ENCODE measurements around the gene NUDT16.

Gene NUDT16

DNA sequence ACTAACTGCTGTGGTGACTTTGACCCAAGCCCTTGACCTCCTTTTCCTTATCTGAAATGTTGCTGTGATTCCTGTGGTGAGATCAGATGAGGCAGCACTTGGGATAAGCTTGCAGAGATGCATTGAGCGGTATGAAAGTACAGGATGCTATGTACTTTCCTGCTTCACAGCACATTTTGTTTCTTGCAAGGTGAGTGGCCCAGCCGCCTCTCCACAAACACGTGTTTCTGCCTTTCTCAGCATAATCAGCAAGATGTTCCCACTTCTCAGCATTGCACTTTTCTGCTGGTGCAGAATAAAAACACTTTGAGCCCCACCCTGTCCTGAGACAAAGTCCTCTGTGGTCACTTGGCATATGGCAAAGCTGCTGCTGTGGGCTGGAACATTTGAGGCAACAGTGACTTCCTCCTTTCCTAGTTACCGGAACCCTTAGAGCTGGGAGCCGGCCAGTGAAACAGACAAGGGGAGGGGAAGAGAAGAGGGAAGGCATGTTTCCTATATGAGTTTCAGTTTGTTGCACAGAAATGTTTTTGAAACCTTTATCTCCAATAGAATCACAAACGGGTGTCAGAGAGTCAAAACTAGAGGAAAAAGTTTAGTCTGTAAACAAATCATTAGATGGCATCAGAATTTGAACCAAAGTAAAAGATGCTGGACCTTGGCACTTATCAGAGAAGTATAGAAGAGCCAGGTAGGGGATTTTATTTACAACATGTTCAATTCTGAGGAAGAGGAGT is 5.0 kb downstream of the NUDT16 start:
- DNase-seq = no peak

DNA sequence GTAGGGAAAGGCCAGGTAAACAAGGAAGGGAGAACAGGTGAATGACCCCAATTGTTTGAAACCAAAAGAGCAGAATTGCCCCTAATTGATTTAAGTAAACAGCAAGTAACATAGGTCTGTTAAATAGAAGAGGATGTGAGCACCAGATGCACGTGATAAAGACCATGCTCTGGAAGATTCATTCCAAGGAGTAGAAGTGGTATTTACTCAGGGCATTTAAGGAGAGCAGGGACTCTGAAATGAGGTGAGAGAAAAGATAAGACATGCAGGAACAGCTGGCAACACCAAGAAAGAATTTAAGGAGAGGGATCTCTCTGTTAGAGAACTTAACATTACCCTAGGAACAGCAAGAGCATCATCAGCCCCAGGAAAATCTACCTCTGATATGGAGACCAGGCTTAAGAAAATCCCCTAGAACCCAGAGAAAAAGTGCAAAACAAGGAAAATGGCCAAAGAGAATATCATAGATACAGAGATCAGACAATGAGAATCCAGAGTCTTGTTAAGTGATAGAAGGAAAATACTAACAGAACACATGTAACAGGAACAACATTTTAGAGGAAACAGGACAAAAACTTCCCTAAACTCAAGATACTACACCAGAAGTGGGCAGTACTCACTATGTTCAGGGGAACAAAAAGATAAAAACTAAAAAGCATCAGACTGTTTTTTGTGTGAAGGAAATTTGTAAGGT is 6.4 kb downstream of the NUDT16 start:
- no peak for DNase-seq

DNA sequence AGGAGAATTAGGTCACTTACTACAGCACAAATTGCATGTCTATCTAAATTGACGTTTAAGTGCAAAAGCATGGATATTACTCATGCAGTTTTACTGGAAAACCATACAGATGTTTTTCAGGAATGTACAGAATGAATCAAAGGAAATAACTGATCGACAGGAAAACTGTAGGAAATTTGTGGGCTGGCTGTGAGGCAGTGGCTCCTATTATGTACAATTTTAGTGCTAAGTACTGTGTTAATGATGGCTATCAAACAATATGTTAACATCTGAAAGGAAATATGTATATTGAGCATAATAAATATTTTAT is 6.9 kb downstream of the NUDT16 start:
- no peak for DNase-seq

DNA sequence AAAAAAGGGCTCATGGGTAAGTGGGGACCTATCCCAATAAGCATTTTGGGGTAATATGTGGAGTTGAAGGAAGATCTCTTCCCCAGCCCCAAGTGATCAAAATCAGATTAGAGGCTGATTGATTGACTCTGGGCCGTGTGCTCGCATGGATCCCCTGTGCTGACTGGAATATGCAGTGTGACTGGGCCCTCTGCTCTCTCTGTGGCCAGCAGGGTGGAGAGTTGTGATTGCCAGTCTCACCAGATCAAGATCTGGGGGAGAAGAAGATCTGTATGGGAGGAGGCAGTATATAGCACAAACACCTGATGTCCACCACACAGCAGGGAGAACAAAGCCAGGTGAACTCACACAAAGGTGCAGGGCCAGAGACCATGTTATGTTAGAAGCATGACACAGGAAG is 8.8 kb downstream of the NUDT16 start:
- DNase-seq = no peak

DNA sequence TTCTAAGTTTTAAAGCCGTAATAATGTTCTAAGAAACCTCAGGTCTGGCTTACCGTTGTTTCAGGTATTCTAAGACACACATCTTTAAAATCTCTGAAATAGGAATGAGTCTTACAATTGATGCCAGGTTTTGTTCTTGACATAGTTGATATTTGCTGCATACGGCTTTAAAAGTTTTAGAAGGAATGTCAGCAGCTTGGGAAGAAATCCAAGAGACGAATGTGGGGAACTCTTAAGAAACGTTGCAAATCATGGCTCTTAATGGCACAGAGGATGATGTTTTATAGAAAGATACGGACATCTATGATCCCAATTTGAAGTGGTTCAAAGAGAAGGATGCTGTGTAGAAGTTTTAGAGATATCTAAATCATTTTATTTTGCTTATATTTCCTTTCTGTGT is 11.5 kb downstream of the NUDT16 start:
- no peak for DNase-seq

DNA sequence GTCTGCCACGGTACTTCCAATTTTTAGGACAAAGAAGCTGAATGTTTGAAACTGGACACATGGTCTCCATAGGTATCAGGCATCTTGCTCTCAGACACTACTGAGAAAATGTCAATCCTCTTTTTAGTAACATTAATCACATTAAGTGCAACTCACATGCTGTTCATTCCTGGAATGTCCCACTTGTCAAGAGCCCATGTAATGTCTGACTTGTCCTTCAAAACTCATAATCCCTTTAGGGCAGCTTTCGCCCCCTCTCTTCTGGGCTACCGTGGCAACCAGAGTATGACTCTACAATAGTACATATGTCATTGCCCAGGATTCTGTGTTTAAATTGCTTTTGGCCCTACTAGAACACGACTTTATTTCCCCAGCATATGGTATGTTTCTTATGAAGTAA is 12.3 kb downstream of the NUDT16 start:
- DNase-seq = no peak

DNA sequence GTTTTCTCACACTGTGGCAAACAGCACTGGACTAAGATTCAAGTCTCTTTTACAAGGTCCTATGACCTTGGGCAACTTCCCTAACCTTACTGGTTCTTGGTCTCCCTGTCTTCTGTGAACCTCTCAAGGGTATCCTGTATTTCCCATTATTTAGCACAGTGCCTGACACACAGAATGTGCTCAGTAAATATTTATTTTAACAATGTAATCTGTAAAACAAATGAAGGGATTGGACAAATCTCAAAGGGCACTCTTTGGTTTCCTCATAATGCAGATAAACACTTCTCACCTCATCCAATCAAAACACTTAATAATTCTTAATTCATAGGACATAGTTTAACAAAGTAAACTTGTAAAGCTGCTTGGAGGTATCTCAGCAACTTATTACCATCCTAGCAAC is 12.8 kb downstream of the NUDT16 start:
- DNase-seq = no peak

DNA sequence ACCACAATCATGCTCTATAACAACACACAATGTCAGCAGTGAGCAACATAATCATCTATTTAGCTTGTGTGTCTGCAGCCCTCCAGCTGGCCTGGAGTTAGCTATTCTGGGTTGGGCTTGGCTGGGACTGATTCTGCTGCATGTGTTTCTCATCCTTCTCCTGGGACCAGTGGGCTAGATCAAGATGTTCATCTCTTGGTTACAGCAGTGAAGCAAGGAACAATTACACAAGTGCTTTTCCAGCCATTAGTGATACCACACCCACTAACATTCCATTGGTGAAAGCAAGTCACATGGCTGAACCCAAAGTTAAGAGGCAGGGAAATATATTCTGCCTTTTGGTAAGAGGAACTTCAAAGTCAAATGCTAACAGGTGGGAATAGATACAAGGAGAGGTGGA is 14.6 kb downstream of the NUDT16 start:
- DNase-seq = no peak

DNA sequence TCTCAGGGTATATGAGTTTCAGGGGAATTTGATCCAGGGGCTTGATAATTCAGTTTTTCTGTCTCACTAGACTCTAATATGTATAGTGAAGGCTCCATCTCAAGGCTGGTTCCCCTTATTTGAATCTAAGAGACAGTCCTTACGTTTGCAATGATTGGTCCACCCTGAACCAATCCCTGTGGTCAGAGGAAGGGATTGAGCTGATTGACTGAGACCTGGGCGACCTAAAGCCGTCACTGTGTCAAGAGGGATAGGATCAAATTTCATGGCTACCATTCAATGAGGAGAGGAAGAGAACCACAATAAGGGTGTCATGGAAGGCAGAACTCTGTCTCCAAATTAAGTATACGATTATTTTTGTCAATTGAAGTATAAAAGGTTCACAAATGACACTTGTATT is 16.3 kb downstream of the NUDT16 start:
- DNase-seq = no peak

DNA sequence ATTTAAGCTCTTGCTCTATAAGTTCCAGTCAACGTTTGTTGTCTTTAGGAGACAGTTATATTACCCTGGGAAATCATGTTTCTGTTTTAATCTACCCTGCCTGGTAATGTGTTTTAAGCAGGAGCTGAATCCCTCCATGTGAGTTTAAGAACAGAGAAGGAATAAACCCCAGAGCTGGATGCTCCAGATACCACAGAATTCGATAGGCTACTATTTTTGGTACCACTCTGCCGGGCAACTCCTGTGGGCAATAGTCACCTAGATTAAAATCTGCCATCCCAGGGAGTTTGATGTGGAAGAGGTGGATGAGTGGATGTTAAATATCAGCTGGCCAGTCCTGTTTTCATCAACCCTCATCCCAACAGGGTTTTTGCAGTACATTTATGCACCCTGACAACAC is 20.4 kb downstream of the NUDT16 start:
- DNase-seq = no peak

DNA sequence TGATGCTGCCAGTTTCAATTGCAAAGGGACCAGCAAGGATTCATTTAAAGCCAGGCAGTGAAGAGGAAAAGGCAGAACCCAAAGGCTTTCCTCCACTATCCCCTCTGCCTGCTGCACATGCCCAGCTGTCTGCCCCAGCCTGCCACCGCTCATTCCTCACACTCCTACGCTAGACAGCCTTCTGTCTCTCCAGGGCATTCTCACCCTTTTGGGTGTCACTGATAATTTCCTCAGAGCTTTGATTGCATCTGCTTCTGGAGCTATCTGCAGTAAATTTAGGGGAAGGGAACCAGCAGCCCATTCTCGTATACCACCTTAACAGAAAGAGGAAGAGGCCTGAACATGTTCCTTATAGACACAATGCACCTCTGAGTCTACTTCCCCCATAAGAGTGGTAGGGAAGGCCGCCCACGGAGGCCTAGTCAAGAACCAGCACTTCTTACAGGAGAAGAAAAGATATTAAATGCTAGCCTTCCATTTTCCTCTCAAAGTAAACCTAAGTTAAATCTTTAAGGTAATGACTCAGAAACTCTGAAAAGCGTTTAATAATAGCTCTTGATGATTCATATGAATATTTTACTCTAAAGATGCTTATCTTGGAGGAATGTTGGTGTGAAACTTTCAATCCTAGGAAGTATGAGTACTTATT is 20.9 kb downstream of the NUDT16 start:
- no peak for DNase-seq

DNA sequence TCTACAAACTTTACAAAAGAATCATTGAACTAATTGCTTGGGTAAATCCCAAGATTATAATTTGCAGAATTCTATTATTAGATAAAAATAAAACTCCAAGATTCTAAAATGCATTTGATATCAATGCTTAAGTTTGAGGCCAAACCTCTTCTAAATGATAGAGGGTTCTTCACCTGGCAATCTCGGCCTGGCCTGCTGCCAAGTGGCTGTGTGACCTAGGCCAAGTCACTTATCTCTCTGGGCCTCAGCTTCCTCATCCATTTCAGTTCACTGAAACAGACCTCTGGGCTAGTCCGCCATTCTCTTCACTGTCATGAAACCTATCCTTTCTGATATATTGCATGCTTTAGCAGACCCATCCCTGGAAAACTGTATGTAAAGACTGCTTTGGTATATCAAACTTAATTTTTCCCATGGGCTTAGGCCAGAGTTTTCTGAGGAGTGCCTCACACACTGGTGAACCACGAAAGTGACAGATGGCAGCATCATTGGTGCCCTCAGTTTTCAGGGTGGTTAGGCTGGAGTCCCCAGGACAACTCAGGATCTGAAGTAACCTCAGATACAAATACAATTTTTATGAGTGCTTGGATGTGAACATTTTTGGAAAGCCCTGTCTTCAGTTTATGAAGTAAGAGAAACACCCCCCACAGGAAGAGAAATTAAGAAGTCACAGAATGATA is 21.8 kb downstream of the NUDT16 start:
- DNase-seq = no peak

DNA sequence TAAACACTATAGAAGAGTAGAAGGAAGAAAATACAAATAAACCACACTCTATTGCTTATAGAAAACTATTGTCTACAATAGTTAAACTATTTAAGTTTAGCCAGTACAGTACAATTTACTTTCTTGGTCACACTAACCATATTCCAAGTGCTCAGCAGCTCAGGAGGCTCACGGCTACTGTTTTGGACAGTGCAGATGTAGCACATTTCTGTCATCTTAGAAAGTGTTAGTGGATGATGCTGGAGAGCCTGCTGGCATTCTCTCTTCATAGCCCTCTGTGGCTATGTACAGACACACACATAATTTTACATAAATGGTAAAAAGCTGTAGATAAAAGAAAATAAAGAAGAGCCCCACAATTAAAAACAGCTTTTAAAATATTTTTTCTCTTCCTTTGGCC is 23.8 kb downstream of the NUDT16 start:
- DNase-seq = no peak

DNA sequence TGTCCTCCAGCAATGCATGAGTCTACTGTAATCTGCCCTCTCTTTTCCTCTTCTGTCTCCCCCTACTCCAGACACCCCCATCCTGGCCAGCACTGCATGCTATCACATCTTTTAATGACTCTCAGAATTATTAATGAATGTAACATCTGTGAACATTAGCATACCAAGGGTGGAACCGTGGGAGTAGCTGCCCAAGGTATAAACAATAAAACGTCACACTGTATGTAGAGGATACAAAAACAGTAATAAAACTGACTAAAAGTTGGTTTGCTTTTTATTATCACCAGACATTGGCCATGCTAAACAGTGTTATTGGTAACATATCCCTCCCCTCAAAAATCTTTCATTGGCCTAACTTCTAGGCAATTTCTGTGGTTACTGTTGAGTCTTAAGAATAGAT is 24.7 kb downstream of the NUDT16 start:
- DNase-seq = no peak

DNA sequence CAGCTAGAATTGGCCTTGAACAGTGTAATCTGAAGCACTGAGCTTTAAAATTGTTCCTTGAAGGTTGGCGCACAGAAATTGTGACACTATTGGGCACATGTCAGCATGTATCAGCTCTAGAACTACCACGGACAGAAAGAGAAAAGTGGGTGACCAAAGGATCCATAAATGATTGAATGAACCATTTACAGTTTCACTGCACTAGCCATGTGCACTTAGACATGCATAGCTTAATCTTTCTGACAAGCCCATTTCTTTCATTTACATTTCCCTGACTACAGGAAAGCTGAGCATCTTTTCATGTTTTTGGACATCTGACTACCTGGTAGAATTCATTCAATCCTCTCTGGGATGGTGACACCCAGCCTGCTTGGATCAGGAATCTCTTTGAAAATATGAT is 36.2 kb downstream of the NUDT16 start:
- no peak for DNase-seq

DNA sequence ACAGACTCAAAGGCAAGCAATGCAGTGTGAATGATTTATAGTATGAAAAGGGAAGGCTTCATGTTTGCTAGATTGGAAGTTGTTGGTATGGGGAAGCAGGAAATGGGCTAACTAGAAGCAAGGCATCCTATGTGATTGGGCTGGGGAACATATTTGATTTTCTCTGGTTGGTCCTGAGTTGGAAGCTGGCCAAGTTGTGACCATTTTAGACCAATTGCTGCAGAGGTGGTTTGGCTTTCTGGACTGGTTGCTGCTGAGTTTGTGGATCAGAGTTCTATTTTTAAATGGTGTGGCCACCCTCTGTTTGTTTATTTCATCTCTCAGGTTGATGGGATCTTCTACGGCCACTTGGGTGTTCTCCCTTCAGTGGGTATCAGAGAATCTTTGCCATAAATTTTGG is 39.7 kb downstream of the NUDT16 start:
- DNase-seq = no peak

DNA sequence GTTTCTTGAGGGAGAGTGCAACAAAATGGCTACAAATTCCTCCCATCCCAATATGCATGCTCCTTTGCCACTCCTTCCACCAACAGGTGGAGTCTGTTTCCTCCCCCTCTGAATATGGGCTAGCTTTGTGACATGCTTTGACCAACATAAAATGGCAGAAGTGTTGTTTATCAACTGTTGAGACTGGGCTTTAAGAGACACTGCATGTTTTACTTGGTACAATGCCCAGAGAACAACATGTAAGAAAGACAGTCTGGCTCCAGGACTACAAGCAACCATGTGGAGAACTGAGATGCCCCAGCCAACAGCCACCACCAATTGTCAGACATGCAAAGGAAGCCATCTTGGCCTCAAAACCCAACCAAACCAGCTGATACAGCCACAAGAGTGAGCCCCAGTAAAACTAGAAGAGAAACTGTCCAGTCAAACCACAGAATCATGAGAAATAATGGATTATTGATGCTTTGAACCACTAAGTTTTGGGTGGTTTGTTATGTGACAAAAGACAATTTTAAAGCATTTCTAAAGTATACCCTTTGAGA is 40.5 kb downstream of the NUDT16 start:
- DNase-seq = no peak

DNA sequence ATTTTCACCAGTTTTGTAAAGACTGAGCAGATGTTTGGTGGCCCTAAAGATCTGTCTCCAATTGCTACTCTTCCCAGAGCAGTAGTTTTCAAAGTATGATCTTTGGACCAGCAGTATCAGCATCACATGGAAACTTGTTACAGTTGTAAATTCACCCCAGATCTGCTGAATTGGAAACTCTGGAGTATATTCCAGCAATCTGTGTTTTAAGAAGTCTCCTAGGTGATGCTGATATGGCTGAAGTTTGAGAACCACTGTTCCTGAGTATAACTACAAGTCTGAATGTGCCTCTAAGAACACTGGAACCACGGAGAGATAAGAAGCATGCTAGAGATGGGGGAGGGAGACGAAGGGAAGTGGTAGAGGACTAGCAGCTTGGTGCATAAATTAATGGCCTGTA is 45.7 kb downstream of the NUDT16 start:
- no peak for DNase-seq

DNA sequence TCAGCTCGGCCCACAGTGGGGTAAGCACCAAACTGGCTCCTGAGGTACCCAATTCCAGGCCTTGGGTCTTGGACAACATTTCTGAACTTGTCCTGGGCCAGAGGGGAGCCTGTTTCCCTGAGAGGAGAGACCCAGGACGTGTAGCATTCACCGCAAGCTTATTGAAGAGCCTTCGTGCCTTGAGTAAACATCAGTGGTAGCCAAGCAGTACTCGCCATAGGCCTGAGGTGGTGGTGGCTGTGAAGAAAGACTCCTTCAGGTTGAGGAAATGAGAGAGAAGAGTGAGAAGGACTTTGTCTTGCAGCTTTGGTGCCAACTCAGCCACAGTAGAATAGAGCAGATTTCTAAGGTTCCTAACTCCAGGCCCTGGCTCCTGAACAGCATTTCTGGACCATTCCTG is 50.2 kb downstream of the NUDT16 start:
- DNase-seq = no peak

DNA sequence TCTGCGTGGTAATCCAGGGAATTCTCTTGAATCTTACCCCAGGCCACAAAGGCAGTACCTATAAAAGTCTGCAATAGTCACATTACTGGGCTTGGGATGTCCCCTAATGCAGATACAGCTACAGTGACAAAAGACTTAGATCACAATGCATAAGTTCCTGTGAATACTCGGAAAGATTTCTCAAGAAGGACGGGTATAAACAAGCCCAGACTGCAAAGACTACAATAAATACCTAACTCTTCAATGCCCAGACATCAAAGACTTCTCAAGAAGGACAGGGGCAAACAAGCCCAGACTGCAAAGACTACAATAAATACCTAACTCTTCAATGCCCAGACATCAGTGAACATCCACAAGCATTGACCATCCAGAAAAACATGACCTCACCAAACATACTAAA is 50.9 kb downstream of the NUDT16 start:
- no peak for DNase-seq

DNA sequence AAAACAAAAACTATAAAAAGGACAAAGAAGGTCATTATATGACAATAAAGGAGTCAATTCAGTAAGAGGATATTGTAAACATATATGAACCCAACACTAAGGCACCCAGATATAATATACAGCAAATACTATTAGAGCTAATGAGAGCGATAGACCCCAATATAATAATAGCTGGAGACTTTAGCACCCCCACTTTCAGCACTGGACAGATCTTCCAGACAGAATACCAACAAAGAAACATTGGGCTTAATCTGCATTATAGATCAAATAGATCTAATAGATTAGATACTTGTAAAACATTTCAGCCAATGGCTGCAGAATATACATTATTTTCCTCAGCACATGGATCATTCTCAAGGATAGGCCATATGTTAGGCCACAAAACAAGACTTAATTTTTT is 53.4 kb downstream of the NUDT16 start:
- no peak for DNase-seq
